Stimulated activated CD8-positive, alpha-beta memory T cell treated with anti-CD3 and anti-CD28 coated beads, Interleukin-4, amount 100 ng/mL, for 24 hours (primary cell): ENCODE data around the gene SNX30.

Experiments used
- DNase-seq: peaks from one replicate; pipeline ENCODE4 v3.0.0-alpha.2; 2020; ENCODE audit warnings: low read depth

Gene SNX30

DNA sequence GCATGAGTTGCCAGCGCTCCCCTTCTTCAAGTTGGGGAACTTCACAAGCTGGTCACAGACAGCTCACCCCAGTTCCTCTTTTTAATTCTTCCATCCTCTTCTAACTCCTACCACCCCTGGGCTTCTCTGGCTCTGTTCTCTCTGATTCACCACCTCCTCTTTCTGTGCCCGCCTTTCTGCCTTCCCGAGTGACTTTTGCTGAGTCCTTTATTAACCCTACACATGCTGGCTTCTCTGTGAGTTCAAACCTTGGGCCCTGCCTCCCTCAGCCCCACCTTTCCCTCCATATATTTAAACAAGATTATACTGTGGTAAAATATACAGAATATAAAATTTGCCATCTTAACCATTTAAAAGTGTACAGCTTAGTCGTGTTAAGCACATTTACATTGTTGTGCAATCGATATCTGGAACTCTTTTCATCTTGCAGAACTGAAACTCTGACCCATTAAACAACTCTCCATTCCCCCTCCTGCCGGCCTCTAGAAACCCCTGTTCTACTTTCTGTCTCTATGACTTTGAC is 108.1 kb downstream of the SNX30 start:
- no peak for DNase-seq

DNA sequence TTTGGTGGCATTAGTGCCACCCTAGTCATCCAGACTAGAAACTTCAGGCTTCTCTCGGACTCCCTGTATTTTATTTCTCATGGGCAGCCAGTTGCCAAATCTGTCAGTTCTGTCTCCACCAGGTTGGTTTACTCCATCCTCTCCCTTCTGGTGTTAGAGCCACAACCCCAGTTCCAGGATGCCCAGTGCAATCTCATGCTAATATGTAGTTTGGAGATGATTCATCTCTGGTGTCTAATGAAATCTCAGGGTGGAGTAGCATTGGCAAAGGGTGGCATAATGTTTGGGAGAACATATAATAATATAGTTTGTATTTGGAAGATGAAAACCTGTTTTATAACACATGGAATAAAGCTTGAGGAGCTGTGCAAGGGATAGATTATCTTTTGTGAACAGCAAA is 109.9 kb downstream of the SNX30 start:
- DNase-seq, result no peak

DNA sequence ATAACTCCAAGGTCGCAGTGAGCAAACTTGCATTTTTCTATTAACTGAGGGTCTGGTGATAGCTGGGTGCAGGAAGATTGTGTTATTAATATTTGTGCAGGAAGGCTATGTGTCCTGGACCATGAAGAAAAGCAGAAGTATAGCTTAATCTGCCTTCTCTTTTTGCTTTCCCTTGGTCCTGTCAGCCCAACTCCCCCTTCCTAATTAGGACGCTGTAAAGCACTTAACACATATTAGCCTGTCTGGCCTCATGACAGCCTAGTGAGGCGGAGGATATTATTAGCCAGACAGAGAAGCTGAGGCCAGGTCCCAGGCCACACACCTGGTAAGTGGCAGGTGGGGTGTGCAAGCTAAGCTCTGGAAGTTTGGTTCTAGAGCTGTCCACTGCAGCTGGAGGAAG is 110.6 kb downstream of the SNX30 start:
- no peak for DNase-seq

DNA sequence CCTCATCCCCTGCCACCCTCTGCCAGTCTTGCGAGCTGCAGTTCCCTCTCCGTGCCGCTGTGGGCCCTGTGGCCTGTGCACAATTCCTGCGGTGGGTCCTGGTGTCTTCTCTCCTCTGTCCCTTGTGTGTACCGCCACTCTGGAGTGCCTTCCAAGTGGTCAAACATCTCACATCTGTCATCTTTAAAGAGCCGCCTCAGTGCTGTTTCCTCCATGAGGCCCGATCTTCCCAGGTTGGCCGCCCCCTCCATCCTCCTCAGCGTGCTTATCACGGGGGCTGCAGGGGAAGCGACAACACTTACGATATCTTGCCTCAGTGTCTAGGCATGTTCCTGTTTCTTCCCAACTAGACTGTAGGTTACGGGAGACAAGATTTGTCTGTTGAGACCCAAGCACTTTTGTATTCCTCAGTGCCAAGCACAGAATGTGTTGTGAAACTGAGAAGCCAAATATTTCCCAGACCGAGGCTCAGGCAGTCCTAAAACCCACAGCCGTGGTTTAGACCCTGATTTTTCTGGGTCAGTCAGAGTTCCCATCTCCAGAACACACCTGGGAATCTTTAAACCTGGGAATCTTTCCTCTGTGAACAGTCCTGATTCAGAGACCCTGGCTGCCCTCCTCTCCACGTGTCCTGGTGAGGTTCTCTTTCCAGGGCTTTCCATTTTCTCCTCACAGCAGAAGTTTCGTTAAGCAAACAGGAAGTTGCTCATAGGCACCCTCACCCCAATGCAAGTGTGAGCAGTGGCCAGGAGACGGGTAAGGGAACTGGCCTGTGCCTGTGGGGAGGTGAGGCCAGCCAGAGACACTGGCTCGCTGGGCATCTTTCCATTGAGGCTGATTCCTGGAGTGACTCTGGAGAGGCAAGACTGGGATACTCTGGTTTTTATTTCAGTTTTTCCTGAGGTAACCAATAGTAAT is 111.3 kb downstream of the SNX30 start:
- DNase-seq, result no peak

DNA sequence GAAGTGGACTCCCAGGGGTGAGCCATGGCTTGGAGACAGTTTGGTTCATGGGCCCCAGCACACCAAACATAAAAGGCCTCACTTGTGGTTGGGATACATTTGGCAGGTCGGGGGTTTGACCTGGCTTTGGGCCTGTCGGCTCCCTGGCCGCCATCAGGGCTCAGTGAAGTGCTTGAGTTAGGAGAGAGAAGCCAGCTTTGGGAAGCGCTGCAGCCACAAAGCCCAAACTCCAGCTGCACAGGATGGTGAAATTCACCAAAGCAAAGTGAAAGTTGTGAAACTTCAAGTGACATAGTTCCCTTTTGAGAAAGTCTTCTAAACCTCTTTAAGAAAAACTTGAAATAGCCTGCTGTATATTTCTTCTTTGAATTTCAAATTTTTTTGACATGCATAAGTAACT is 112.7 kb downstream of the SNX30 start:
- no peak for DNase-seq

DNA sequence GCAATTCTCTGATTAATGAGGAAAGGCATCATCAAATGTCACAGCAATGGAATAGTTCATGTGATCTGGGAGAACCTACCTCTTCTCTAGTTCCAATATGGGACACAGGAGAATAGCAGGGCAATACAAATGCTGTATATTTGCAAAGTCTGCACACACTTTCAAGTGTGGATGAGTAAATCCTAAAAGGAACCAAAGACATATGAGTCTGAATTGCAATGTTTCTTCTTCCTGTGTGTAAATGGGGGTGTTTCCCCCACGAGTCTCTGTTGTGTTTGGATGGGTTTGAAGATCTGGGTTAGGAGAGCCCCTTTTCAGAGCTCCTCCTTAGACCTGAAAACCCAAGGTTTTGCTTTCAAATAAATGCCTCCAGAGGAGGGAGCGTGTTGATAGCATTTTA is 113.2 kb downstream of the SNX30 start:
- DNase-seq, result no peak

DNA sequence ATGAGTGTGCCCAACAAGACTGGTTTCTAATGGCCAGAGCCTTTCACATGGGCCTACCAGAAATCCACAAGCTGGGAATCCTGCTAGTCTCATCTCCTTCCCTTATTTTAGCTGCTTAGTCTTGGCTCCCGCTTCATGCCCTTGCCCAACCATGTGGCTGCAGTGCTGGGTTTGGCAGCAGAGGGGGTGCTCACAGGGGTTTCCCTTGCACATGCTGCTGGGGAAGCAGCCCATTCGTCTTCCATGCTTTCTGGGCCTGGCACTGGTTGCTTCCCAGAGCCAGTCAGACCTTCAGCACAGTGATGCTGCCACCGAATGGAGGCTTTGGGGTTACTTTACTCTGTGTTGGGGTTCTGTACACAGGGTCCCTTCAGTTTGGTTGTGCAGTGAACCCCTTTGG is 113.8 kb downstream of the SNX30 start:
- DNase-seq, result no peak

DNA sequence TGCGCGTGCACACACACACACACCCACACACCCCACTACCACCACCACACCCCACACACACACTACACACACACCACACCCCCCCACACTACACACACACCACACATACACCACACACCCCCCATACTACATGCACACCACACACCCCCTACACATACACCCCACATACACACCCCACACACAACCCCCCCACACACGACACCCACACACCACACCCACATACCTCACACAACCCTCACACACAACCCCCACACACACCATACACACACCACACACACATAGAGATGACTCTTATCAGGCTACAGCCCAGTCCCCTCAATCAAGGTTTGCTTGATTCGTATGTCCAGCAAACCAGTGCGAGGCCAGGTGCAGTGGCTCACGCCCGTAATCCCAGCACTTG is 114.4 kb downstream of the SNX30 start:
- no peak for DNase-seq

DNA sequence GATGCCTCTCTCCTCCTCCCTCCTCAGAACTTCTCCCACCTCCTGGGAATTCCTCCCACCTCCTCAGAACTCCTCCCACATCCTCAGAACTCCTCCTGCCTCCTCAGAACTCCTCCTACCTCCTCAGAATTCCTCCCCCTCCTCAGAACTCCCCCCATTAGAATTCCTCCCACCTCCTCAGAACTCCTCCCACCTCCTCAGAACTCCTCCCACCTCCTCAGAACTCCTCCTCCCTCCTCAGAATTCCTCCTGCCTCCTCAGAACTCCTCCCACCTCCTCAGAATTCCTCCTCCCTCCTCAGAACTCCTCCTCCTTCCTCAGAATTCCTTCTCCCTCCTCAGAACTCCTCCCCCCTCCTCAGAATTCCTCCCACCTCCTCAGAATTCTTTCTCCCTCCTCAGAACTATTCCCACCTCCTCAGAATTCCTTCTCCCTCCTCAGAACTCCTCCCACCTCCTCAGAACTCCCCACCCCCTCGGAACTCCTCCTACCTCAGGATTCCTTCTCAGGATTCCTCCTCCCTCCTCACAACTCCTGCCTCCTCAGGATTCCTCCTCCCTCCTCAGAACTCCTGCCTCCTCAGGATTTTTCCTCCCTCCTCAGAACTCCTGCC is 116.2 kb downstream of the SNX30 start:
- DNase-seq, result no peak

DNA sequence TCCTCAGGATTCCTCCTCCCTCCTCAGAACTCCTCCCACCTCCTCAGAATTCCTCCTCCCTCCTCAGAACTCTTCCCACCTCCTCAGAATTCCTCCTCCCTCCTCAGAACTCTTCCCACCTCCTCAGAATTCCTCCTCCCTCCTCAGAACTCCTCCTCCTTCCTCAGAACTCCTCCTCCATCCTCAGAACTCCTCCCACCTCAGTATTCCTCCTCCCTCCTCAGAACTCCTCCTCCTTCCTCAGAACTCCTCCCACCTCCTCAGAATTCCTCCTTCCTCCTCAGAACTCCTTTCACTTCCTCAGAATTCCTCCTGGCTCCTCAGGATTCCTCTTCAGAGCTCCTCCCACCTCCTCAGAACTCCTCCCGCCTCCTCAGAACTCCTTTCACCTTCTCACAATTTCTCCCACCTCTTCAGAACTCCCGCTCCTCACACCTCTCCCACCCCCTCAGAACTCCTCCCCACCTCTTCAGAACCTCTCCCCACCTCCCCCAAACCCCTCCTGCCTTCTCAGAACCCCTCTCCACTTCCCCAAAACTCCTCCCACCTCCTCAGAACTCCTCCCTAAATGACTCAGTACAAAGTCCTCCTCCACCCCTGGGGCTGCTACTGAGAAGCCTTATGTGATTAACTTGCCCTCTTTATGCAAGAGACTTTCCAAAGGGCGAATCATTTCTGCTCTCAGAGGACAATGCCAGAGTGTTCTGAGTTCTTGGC is 116.9 kb downstream of the SNX30 start:
- DNase-seq, result no peak

DNA sequence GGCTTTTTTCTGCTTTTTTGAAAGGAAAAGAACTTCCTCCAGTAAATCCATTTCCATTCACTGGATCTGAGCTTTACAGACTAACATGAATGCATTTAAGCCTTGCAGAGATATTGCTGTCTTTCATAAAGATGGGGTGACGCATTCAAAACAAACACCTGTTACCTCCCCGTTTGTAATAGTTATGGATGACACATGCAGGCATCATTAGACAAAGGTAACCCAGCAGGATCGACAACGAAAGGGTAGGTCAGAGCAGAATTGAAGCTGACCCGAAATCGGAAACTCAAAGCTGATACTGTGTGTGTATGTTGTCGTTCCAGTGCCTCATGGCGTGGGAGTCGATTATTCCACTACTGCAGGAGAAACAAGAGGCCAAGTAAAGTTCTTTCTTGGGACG is 117.9 kb downstream of the SNX30 start:
- no peak for DNase-seq

DNA sequence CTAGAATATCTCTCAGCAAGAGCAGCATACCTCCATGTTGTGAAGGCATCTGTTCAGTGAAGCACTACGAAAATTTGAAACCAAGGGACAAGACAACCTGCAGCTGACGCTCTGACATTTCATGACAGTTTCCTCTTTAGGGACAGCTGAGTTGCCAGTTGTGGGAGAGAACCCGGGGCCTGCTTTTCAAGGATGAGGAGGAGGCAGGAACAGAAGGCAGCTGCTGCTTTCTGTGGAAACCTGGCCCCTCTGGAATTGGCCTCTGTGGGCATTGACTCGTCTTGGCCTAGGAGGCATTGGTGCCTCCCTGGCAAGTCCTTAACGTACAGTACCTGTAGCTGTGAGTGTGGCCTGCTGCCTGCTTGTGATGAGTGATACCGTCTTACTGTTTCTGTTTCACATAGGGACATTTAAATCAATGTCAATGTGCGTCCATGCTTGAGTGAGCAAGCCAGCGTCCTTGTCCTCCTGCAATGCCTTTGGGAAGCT is 118.5 kb downstream of the SNX30 start:
- no peak for DNase-seq

DNA sequence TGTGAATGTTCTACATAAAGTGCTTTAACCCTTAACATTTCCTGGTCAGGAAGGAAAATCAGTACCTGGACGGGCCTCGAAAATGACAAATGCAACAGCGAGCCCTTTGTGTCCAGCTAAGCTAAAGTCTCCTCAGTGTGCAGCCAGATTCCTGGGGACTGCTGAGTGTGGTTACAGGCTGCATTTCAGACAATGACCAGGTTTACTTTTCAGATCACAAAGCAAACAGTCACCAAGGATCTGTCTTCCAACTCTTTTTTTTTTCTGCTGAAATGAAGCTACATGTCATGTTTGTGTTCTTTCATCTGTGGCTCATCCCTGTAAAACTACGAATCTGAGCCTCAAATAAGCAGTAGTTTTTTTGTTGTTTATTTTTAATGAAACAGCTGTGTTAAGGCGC is 119.4 kb downstream of the SNX30 start:
- DNase-seq, result no peak

DNA sequence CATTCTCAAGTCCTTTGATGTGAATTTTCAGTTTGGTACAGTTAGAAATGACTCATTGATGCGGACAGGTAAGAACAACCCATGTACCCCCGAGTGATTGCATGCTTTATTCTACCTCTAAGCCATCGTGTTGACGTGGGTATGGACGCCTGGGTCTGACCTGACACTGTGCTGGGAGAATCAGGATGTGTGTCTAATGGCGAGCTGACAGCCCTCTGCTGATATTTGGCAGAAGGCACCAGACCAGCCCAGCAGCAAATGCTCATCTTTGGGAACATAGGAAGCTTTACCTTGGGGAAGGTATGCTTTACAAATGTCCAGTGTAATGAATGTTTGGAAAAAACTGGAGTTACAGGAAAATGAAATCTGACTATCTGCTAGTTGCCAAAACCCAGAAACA is 120.0 kb downstream of the SNX30 start:
- no peak for DNase-seq

DNA sequence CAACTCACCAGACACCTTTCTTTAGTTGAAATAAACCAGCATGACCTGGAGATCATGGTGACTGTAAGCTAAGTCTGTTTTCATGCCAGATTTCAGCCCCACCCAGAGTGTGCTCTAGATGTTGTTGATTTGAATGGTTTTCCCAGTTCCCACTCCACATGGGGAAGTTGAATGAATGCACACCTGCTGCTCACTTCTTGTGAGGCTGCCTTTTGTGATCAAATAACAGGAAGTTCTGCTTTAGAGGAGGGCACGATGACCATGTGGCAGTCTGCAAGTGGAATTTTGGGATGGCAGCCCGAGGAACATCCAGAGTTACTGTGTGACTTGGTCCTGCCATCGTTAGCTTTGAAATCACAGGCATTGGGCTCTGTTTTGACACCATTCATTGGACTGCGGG is 121.5 kb downstream of the SNX30 start:
- DNase-seq, result no peak

DNA sequence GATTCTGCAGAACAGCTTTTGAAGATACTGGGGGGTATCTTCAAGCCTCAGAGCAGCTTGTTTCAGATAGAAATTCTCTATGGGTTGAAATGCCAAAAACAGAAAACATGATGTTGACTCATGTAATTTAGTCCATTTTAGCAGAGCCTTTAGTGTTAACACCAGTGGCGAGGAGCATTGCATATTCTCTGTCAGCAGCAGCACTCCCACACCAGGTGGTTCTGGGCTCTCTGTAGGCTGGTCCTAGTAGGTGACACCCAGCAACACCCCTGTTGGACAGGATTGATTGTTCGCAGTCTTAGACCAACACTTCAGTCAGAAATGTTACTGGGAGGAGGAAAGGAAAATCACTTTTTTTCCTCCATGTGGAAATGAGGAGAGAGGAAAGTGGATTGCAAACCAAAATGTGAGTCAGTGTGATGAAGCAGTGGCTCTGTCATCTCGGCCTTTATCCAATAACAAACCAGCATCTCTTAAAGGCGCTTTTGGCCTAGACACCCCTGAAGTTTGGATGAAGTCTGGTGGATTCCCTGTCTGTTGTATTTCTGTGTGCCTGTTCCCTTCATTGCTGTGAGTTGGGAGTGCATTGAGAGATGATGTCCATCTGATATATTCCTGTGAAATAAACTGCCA is 123.3 kb downstream of the SNX30 start:
- DNase-seq, result no peak

DNA sequence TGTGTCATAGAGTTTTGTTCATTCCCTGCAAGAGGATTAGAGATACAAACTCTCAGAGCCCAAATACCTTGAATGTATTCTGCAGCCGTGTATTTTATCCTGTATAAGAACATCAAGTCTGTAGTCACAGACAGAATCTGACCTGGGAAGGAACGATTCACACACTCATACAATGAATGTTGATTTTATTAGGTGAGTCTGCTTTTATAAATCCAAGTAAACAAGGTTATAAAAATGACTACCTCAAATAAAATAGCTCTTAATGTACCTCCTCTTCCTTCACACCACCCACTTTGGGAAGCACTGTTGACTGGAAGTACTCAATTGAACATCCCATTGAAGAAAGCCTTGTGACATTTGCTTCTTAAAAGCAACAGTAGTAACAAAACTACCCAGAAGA is 128.2 kb downstream of the SNX30 start:
- DNase-seq, result no peak

DNA sequence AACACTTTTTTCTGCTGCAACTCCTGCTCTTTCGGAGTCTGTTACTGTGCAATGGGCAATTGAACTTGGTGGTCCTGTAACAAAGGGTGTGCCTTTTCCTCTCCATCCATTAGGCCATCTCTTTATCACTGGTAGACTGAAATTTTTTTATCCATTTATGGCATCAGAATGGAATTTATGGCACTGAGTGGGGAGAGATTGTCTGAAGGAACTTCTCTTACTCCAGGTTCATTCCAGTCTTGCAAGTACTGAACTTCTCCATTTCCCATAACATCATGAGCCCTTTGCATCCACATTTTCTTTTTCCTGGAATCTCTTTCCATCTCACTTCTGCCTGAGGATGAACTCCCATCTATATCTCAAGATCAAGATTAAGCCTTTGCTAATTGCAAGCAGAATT is 130.1 kb downstream of the SNX30 start:
- DNase-seq, result no peak

DNA sequence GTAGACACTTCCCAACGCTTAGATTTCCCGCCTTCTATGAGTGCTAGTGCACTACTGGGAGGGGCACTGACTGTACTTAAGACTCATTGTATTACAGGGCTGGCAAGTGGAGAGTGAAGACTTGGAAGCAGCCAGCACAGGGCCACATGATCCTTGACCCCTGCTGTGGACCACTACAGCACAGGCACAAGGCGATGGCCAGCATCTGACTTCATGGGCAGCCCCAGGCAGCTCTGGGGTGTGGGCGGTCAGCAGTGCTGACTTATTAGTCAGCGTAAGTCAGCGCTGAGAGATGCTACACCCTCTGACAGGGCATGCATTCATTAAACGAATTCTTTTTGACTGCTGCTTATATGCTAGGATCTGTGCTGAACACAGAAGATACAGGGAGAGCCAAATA is 130.8 kb downstream of the SNX30 start:
- DNase-seq, result no peak

DNA sequence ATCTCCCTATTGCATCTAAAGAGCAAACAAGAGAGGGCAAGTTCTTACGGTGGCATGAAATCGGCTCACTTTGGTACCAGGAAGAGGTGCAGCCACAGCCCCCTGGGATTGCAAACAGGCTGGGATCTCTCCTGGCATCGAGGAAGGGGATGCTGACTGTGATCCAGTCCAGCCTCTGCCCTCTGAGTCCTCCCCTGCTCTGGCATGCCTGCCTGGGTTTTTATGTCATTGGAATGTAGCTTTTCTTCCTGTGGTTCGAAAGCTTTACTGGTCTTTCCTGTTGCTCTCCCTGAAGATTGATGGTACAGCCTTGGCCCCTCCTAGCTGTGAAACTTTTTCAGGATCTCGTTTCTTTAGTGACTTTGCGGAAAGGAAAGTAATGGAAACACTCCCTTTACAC is 133.5 kb downstream of the SNX30 start:
- no peak for DNase-seq

DNA sequence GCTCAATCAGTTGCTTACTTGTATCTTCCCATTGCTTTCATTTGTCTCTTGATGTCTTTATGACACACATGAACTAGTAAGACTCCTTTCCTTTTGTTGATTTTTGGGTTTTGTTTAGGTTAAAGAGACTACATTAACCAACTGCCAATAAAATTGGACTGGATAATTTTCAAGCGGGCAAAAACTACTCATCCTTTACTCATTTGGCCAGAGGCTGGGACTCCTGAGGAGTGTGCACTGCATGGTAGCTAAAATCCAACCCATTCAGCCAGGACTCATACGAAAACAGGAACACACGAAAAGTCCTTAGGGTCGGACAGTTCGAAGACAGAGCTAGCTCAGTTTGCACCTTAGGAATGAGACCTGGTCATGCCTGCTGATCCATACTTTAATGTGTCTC is 134.2 kb downstream of the SNX30 start:
- no peak for DNase-seq

DNA sequence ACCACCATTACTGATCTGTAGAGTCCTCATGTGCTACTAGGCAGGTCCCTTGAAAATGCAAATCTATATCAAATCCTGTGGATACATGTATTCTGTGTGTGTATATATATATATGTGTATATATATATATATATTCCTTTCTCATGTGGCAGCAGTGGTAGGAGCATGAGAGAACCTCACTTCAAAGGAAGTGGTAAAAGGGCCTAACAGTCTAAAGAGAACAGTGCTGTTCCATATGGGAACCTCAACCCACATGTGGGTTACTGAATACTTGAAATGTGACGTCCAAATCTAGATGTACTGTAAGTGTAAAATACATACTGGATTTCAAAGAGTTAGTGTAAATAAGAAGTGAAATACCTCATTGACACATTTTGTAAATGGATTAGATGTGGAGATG is 134.8 kb downstream of the SNX30 start:
- DNase-seq, result no peak
